Measurements from ENCODE around the gene RNU6-8. TPM values are rescaled to one million over a fixed set of nuclear protein-coding genes. Genes with fewer than 3 reads are reported as not detected.
A peak's percentile ranks its signal among the peaks of the same experiment; 100 is the strongest.

RNU6-8 gene
- total RNA-seq, 1 experiment from 2014 or later, result not detected

- DNase-seq, result peak; percentile 89
Measured at GRCh38 chr14:32230181-32230580, 27.1 kb upstream of the RNU6-8 start.

GRCh38 chr14:32226056-32226455, 23.0 kb upstream of the RNU6-8 start:
- ATAC-seq (no peak), DNase-seq (no peak)
- intact Hi-C loops (cut with micrococcal nuclease), result no loop called here
- Histone ChIP-seq H3K27ac (ENCODE audit: low read length) (no peak overlapping the region), H3K9me2 (replicated peaks; ENCODE audit: low read length) (no peaks in the 10 kb centered on the region), H3K36me3 (ENCODE audit: low read depth, low read length) (no peaks in the 10 kb centered on the region), H3K9me3 (ENCODE audit: low read length) (no peaks in the 10 kb centered on the region), H2AFZ (ENCODE audit: low read length) (no peak overlapping the region), H3F3A (ENCODE audit: low read length, unreplicated experiment) (peaks cover 12% of the 10 kb centered on the region), H3K27me3 (ENCODE audit: low read length) (no peaks in the 10 kb centered on the region), H3K4me3 (ENCODE audit: low read length) (no peak overlapping the region), H3K9ac (ENCODE audit: low read length) (no peak overlapping the region), H3K4me1 (ENCODE audit: insufficient read depth, low read length) (peaks cover 37% of the 10 kb centered on the region), H4K20me1 (ENCODE audit: low read length) (0 out of 2 replicates have a peak, but pooled peaks cover 3% of the 10 kb centered on the region), H3K79me2 (ENCODE audit: low read length) (no peaks in the 10 kb centered on the region), H3K4me2 (ENCODE audit: low read length) (no peak overlapping the region)
- POLR2A ChIA-PET (ENCODE audit: unreplicated experiment), result no interaction called here
- CTCF ChIA-PET, result no interaction called here
- TF ChIP-seq EZH2 (IDR thresholded peaks at IDR 0.05; ENCODE audit: low read length, unreplicated experiment), result no peak
- TF ChIP-seq, protein P1, sequence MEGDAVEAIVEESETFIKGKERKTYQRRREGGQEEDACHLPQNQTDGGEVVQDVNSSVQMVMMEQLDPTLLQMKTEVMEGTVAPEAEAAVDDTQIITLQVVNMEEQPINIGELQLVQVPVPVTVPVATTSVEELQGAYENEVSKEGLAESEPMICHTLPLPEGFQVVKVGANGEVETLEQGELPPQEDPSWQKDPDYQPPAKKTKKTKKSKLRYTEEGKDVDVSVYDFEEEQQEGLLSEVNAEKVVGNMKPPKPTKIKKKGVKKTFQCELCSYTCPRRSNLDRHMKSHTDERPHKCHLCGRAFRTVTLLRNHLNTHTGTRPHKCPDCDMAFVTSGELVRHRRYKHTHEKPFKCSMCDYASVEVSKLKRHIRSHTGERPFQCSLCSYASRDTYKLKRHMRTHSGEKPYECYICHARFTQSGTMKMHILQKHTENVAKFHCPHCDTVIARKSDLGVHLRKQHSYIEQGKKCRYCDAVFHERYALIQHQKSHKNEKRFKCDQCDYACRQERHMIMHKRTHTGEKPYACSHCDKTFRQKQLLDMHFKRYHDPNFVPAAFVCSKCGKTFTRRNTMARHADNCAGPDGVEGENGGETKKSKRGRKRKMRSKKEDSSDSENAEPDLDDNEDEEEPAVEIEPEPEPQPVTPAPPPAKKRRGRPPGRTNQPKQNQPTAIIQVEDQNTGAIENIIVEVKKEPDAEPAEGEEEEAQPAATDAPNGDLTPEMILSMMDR (conservative IDR thresholded peaks at IDR 0.05; ENCODE audit: low read depth, low read length), result no peak
- TF ChIP-seq EZH2phosphoT487 (IDR thresholded peaks at IDR 0.05; ENCODE audit: borderline replicate concordance, low read length), result no peak
- BruUV-seq (replicated peaks), result no TSS peak

More at GRCh38 chr14:32230181-32230580, 27.1 kb upstream of the RNU6-8 start:
- Histone ChIP-seq H3F3A (ENCODE audit: low read length, unreplicated experiment) (peaks cover 13% of the 10 kb centered on the region), H3K9me2 (replicated peaks; ENCODE audit: low read length) (no peaks in the 10 kb centered on the region), H3K27ac (ENCODE audit: low read length) (peak overlapping the region; percentile 77), H3K9ac (ENCODE audit: low read length) (peak overlapping the region; percentile 22; the same call in 1 of the 2 replicates), H3K79me2 (ENCODE audit: low read length) (no peaks in the 10 kb centered on the region), H3K36me3 (ENCODE audit: low read depth, low read length) (no peaks in the 10 kb centered on the region), H3K27me3 (ENCODE audit: low read length) (no peaks in the 10 kb centered on the region), H3K9me3 (ENCODE audit: low read length) (no peaks in the 10 kb centered on the region), H3K4me3 (ENCODE audit: low read length) (0 out of 2 replicates have a peak overlapping the region, but pooled peaks have one; percentile 26), H4K20me1 (ENCODE audit: low read length) (0 out of 2 replicates have a peak, but pooled peaks cover 3% of the 10 kb centered on the region), H3K4me1 (ENCODE audit: insufficient read depth, low read length) (peaks cover 55% of the 10 kb centered on the region), H2AFZ (ENCODE audit: low read length) (no peak overlapping the region; the same call in 1 of the 2 replicates), H3K4me2 (ENCODE audit: low read length) (peak overlapping the region; percentile 72)
- ChIA-PET POLR2A (ENCODE audit: unreplicated experiment) (no interaction called here), CTCF (interaction anchor here (0.6 kb wide), 3 partner anchors 14 to 155 kb away, joined by 3 to 12 read pairs (median 3); no protein-coding TSS in a partner anchor)
- intact Hi-C loops (cut with micrococcal nuclease), result loop anchor here (1.0 to 5.0 kb wide), 5 partner anchors 27 to 293 kb away; partner anchors contain the start of gene RNU6-8
- ATAC-seq, result peak; percentile 77
- TF ChIP-seq EZH2phosphoT487 (IDR thresholded peaks at IDR 0.05; ENCODE audit: borderline replicate concordance, low read length) (no peak), EZH2 (IDR thresholded peaks at IDR 0.05; ENCODE audit: low read length, unreplicated experiment) (no peak)
- TF ChIP-seq, protein P1 (conservative IDR thresholded peaks at IDR 0.05; ENCODE audit: low read depth, low read length), result peak; percentile 51
- no TSS peak for BruUV-seq (replicated peaks)

- no peak for DNase-seq
- CTCF ChIA-PET, result interaction anchor here (0.6 kb wide), 2 partner anchors 152 to 260 kb away, joined by 3 to 8 read pairs; no protein-coding TSS in a partner anchor
- Histone ChIP-seq H3F3A (ENCODE audit: low read length, unreplicated experiment) (peaks cover 6% of the 10 kb centered on the region), H2AFZ (ENCODE audit: low read length) (peak overlapping the region; percentile 45; the same call in 1 of the 2 replicates), H3K4me3 (ENCODE audit: low read length) (no peak overlapping the region), H3K4me2 (ENCODE audit: low read length) (peak overlapping the region; percentile 25), H3K27ac (ENCODE audit: low read length) (no peak overlapping the region), H3K79me2 (ENCODE audit: low read length) (no peaks in the 10 kb centered on the region), H3K9ac (ENCODE audit: low read length) (no peak overlapping the region), H3K9me2 (replicated peaks; ENCODE audit: low read length) (no peaks in the 10 kb centered on the region), H3K27me3 (ENCODE audit: low read length) (no peaks in the 10 kb centered on the region), H4K20me1 (ENCODE audit: low read length) (0 out of 2 replicates have a peak, but pooled peaks cover 1% of the 10 kb centered on the region), H3K4me1 (ENCODE audit: insufficient read depth, low read length) (peaks cover 31% of the 10 kb centered on the region), H3K9me3 (ENCODE audit: low read length) (no peaks in the 10 kb centered on the region), H3K36me3 (ENCODE audit: low read depth, low read length) (no peaks in the 10 kb centered on the region)
- no TSS peak for BruUV-seq (replicated peaks)
- intact Hi-C loops (cut with micrococcal nuclease), result no loop called here
- TF ChIP-seq EZH2 (IDR thresholded peaks at IDR 0.05; ENCODE audit: low read length, unreplicated experiment) (no peak), EZH2phosphoT487 (IDR thresholded peaks at IDR 0.05; ENCODE audit: borderline replicate concordance, low read length) (no peak)
- TF ChIP-seq, protein P1 (conservative IDR thresholded peaks at IDR 0.05; ENCODE audit: low read depth, low read length), result no peak
- POLR2A ChIA-PET (ENCODE audit: unreplicated experiment), result no interaction called here
- no peak for ATAC-seq
Measured at GRCh38 chr14:32225378-32225920, 22.4 kb upstream of the RNU6-8 start.

All from PC-3 (cell line).